Left ventricle myocardium inferior (tissue), 1 donor: ENCODE data around the gene ANKRD33B. TPM values are rescaled to one million over a fixed set of nuclear protein-coding genes. Genes with fewer than 3 reads are reported as not detected.

ENCODE experiments used
- DNase-seq: peaks from one replicate; pipeline ENCODE4 v3.0.0-alpha.2; 2020
- H3K27ac ChIP-seq: fragments of 200-600 bp; replicated peaks from 2 replicates; pipeline ENCODE4 v1.8.0; 2021
- H3K27me3 ChIP-seq: fragments of 200-600 bp; 2 replicates; pipeline ENCODE4 v1.8.0; 2021; ENCODE audit warnings: low read depth
- H3K36me3 ChIP-seq: fragments of 200-600 bp; 2 replicates; pipeline ENCODE4 v1.8.0; 2021
- H3K4me1 ChIP-seq: fragments of 200-600 bp; 2 replicates; pipeline ENCODE4 v1.8.0; 2021
- H3K4me3 ChIP-seq: fragments of 200-600 bp; 2 replicates; pipeline ENCODE4 v1.8.0; 2021; ENCODE audit warnings: mild to moderate bottlenecking, moderate library complexity
- H3K9me3 ChIP-seq: fragments of 200-600 bp; replicated peaks from 2 replicates; pipeline ENCODE4 v1.8.0; 2021
- CTCF ChIP-seq: fragments of 200-600 bp; IDR thresholded peaks from 2 replicates; pipeline ENCODE4 v1.8.0; 2021; ENCODE audit warnings: antibody characterized with exemption, mild to moderate bottlenecking, borderline replicate concordance
- intact Hi-C: fragments of 100-400 bp; cut with micrococcal nuclease; formaldehyde crosslinking; loops from one replicate; pipeline ENCODE4 v1.11.0; 2022
- total RNA-seq: library from RNA; stranded (reverse); fragmentation: NEBNext Ultra II Directional; extraction: Animal tissue kit (Norgen Biotek cat#: 25700); gene quantifications from one replicate; pipeline ENCODE4 v1.2.1, GENCODE V29; 2021
- donor health status: DM: no; HTN: yes; CAD: no; lungs with severe emphysema.

The ANKRD33B gene
- total RNA-seq, 1 donor from 2014 or later, result 15.2 TPM

- no peak for TF ChIP-seq CTCF
- intact Hi-C loops, result no loop called here
- H3K36me3 ChIP-seq, result no peaks in the 10 kb centered on the region
These were observed 104.8 kb downstream of the ANKRD33B start for GRCh38 chr5:10668697-10669096.

GRCh38 chr5:10669983-10670382, 106.1 kb downstream of the ANKRD33B start:
- Histone ChIP-seq H3K4me1 (no peaks in the 10 kb centered on the region), H3K27me3 (peaks cover 12% of the 10 kb centered on the region), H3K27ac (no peak overlapping the region), H3K4me3 (no peak overlapping the region), H3K36me3 (no peaks in the 10 kb centered on the region), H3K9me3 (no peaks in the 10 kb centered on the region)
- DNase-seq, result no peak
- intact Hi-C loops, result no loop called here
- no peak for TF ChIP-seq CTCF

More at GRCh38 chr5:10668697-10669096, 104.8 kb downstream of the ANKRD33B start:
- H3K27ac ChIP-seq, result no peak overlapping the region
- H3K27me3 ChIP-seq, result peaks cover 4% of the 10 kb centered on the region
- H3K4me1 ChIP-seq, result peaks cover 5% of the 10 kb centered on the region
- no peak for DNase-seq
- H3K4me3 ChIP-seq, result no peak overlapping the region
- no peaks in the 10 kb centered on the region for H3K9me3 ChIP-seq

- H3K9me3 ChIP-seq, result no peaks in the 10 kb centered on the region
- H3K4me1 ChIP-seq, result no peaks in the 10 kb centered on the region
- no peak overlapping the region for H3K4me3 ChIP-seq
- H3K27me3 ChIP-seq, result peaks cover 15% of the 10 kb centered on the region
- no peak overlapping the region for H3K27ac ChIP-seq
- DNase-seq, result no peak
- H3K36me3 ChIP-seq, result no peaks in the 10 kb centered on the region
- intact Hi-C loops, result no loop called here
- no peak for TF ChIP-seq CTCF
These were observed 107.5 kb downstream of the ANKRD33B start for GRCh38 chr5:10671041-10672008.

GRCh38 chr5:10672146-10673016, 108.5 kb downstream of the ANKRD33B start:
- H3K27me3 ChIP-seq, result peaks cover 15% of the 10 kb centered on the region
- intact Hi-C loops, result no loop called here
- no peak overlapping the region for H3K27ac ChIP-seq
- H3K36me3 ChIP-seq, result peaks cover 6% of the 10 kb centered on the region
- TF ChIP-seq CTCF, result no peak
- H3K9me3 ChIP-seq, result peaks cover 5% of the 10 kb centered on the region
- H3K4me3 ChIP-seq, result no peak overlapping the region
- H3K4me1 ChIP-seq, result no peaks in the 10 kb centered on the region
- DNase-seq, result no peak

GRCh38 chr5:10673017-10673389, 109.1 kb downstream of the ANKRD33B start:
- peaks cover 11% of the 10 kb centered on the region for H3K36me3 ChIP-seq
- no peak for DNase-seq
- H3K27ac ChIP-seq, result no peak overlapping the region
- intact Hi-C loops, result no loop called here
- TF ChIP-seq CTCF, result no peak
- no peak overlapping the region for H3K4me3 ChIP-seq
- H3K4me1 ChIP-seq, result no peaks in the 10 kb centered on the region
- peaks cover 8% of the 10 kb centered on the region for H3K9me3 ChIP-seq
- peaks cover 15% of the 10 kb centered on the region for H3K27me3 ChIP-seq
